HCT116 (cell line): ENCODE results near the gene UVRAG. TPM values are rescaled to one million over a fixed set of nuclear protein-coding genes. Genes with fewer than 3 reads are reported as not detected.

ENCODE experiments used
- ATAC-seq: fragments of 200-7000 bp; cut with Tn5 transposase; 2 replicates; pipeline ENCODE4 v1.9.1; 2020; ENCODE audit warnings: mild to moderate bottlenecking, moderate library complexity
- BruUV-seq: library from RNA; stranded (reverse); fragments of 400-500 nt; replicated peaks from 2 replicates; lab custom pipeline; 2021; lab: Mats Ljungman, UMichigan
- CTCF ChIA-PET: fragments of 300-600 bp; sonication (Branson Sonifier 250); formaldehyde crosslinking; loops from one replicate; lab custom pipeline; 2021; ENCODE audit warnings: antibody characterized with exemption; lab: Charles Lee
- POLR2A ChIA-PET: fragments of 300-600, 350-600 bp; sonication (Branson Sonifier 250); formaldehyde crosslinking; loops from one replicate; lab custom pipeline; 2021; ENCODE audit warnings: antibody characterized with exemption; lab: Charles Lee
- RAD21 ChIA-PET, 2 experiments: fragments of 300-600 bp; sonication (Branson Sonifier 250); formaldehyde crosslinking; loops; one replicate each; lab custom pipeline; 2023; ENCODE audit warnings: low total read pairs in 2 of 2; ENCODE audit not compliant: uncharacterized antibody in 2 of 2, unreplicated experiment in 2 of 2, low non-redundant PET in 1 of 2; lab: Charles Lee
- DNase-seq: peaks from one replicate; pipeline ENCODE4 v3.0.0-alpha.2; 2010; ENCODE audit warnings: low read depth, low spot score
- H2AFZ ChIP-seq: fragments of 200-600 bp; shearing (Covaris generic), sonication (generic); 2 replicates; pipeline ENCODE4 v1.6.1; 2017; ENCODE audit warnings: low read depth, mixed run types, mixed read lengths, antibody characterized with exemption, low read length; ENCODE audit not compliant: poor library complexity, severe bottlenecking
- H3K27ac ChIP-seq: 2 replicates; pipeline ENCODE4 v1.5.1; 2012; ENCODE audit warnings: low read depth, low read length
- H3K27me3 ChIP-seq: fragments of 200-600 bp; sonication (generic); 2 replicates; pipeline ENCODE4 v1.6.1; 2016; ENCODE audit warnings: mixed run types, low read length, mixed read lengths; ENCODE audit not compliant: insufficient read depth
- H3K36me3 ChIP-seq, 2 experiments: fragments of 200-500 bp in 1 of 2; fragments of 200-600 bp in 1 of 2; sonication (Bioruptor generic) in 1 of 2; sonication (generic) in 1 of 2; 2 replicates each; pipeline versions ENCODE4 v1.5.1 to v1.6.1; 2014 to 2016; ENCODE audit warnings: low read length in 2 of 2, inconsistent platforms in 1 of 2, mixed read lengths in 1 of 2, mixed run types in 1 of 2; ENCODE audit not compliant: insufficient read depth in 2 of 2, control insufficient read depth in 1 of 2
- H3K4me1 ChIP-seq, 2 experiments: fragments of 200-600 bp in 1 of 2; sonication (generic) in 1 of 2; 2 replicates each; pipeline versions ENCODE4 v1.5.1 to v1.6.1; 2012 to 2017; ENCODE audit warnings: low read length in 2 of 2, inconsistent platforms in 1 of 2, mild to moderate bottlenecking in 1 of 2, mixed read lengths in 1 of 2, mixed run types in 1 of 2, moderate library complexity in 1 of 2; ENCODE audit not compliant: insufficient read depth in 2 of 2, control insufficient read depth in 1 of 2
- H3K4me2 ChIP-seq: fragments of 200-600 bp; sonication (generic); 2 replicates; pipeline ENCODE4 v1.6.1; 2017; ENCODE audit warnings: mixed run types, low read length, mixed read lengths
- H3K4me3 ChIP-seq, 2 experiments: fragments of 200-600 bp in 1 of 2; sonication (generic) in 1 of 2; replicated peaks in 1 of 2; 2 replicates each; pipeline ENCODE4 v1.5.1; 2011 to 2016; ENCODE audit warnings: low read length in 2 of 2, control low read depth in 1 of 2, low read depth in 1 of 2, mild to moderate bottlenecking in 1 of 2, mixed read lengths in 1 of 2, mixed run types in 1 of 2
- H3K79me2 ChIP-seq: fragments of 200-600 bp; sonication (generic); 2 replicates; pipeline ENCODE4 v1.6.1; 2017; ENCODE audit warnings: mild to moderate bottlenecking, mixed run types, low read length, moderate library complexity, mixed read lengths; ENCODE audit not compliant: insufficient read depth
- H3K9ac ChIP-seq: fragments of 200-600 bp; sonication (generic); 2 replicates; pipeline ENCODE4 v1.6.1; 2016; ENCODE audit warnings: low read length, mixed read lengths
- H3K9me2 ChIP-seq: fragments of 200-600 bp; sonication (generic), shearing (Covaris generic); 2 replicates; pipeline ENCODE4 v1.6.1; 2017; ENCODE audit warnings: mixed run types, mild to moderate bottlenecking, moderate library complexity; ENCODE audit not compliant: insufficient read depth
- H3K9me3 ChIP-seq, 2 experiments: fragments of 200-500 bp in 1 of 2; fragments of 200-600 bp in 1 of 2; sonication (Bioruptor generic) in 1 of 2; sonication (generic) in 1 of 2; 2 replicates each; pipeline ENCODE4 v1.6.1; 2014 to 2017; ENCODE audit warnings: low read length in 2 of 2, mixed read lengths in 2 of 2, inconsistent platforms in 1 of 2, low read depth in 1 of 2, mild to moderate bottlenecking in 1 of 2, mixed run types in 1 of 2, moderate library complexity in 1 of 2; ENCODE audit not compliant: control insufficient read depth in 1 of 2, insufficient read depth in 1 of 2
- H4K20me1 ChIP-seq: fragments of 200-600 bp; sonication (generic), shearing (Covaris generic); 2 replicates; pipeline ENCODE4 v1.6.1; 2017; ENCODE audit warnings: mixed run types, mild to moderate bottlenecking, moderate library complexity; ENCODE audit not compliant: insufficient read depth
- CEBPB ChIP-seq: IDR thresholded peaks from 2 replicates; pipeline ENCODE4 v1.6.1; 2012; ENCODE audit warnings: low read depth
- CTCF ChIP-seq, 3 experiments: fragments of 200-600 bp in 1 of 3; sonication (generic) in 1 of 3; IDR thresholded peaks in 2 of 3; conservative IDR thresholded peaks in 1 of 3; 2 replicates each; pipeline ENCODE4 v1.5.1; 2012 to 2017; ENCODE audit warnings: low read depth in 2 of 3, low read length in 2 of 3, antibody characterized with exemption in 1 of 3, borderline replicate concordance in 1 of 3, control low read depth in 1 of 3, mild to moderate bottlenecking in 1 of 3, mixed read lengths in 1 of 3, mixed run types in 1 of 3, moderate library complexity in 1 of 3; ENCODE audit not compliant: insufficient read depth in 1 of 3
- EGR1 ChIP-seq: IDR thresholded peaks from 2 replicates; pipeline ENCODE4 v1.6.1; 2012; ENCODE audit warnings: low read depth
- EZH2 ChIP-seq: fragments of 200-600 bp; sonication (generic); IDR thresholded peaks from 2 replicates; pipeline ENCODE4 v1.6.1; 2017; ENCODE audit warnings: antibody characterized with exemption, mixed run types
- EZH2phosphoT487 ChIP-seq: fragments of 200-600 bp; IDR thresholded peaks from 2 replicates; pipeline ENCODE4 v1.6.1; 2018; ENCODE audit warnings: antibody characterized with exemption, borderline replicate concordance
- FOSL1 ChIP-seq: IDR thresholded peaks from 2 replicates; pipeline ENCODE4 v1.6.1; 2012; ENCODE audit warnings: low read depth
- JUND ChIP-seq: IDR thresholded peaks from 2 replicates; pipeline ENCODE4 v1.6.1; 2012
- MAX ChIP-seq: IDR thresholded peaks from 2 replicates; pipeline ENCODE4 v1.6.1; 2012
- POLR2A ChIP-seq: IDR thresholded peaks from 2 replicates; pipeline ENCODE4 v1.7.0; 2011; ENCODE audit warnings: borderline replicate concordance; ENCODE audit not compliant: insufficient read depth, insufficient read length; ENCODE audit errors: extremely low read depth
- POLR2AphosphoS5 ChIP-seq: IDR thresholded peaks from 2 replicates; pipeline ENCODE4 v1.6.1; 2011; ENCODE audit warnings: mild to moderate bottlenecking, low read depth, low read length, moderate library complexity
- RAD21 ChIP-seq: IDR thresholded peaks from 2 replicates; pipeline ENCODE4 v1.6.1; 2012; ENCODE audit warnings: low read depth, mild to moderate bottlenecking
- SP1 ChIP-seq: IDR thresholded peaks from 2 replicates; pipeline ENCODE4 v1.6.1; 2012; ENCODE audit warnings: low read depth
- SRF ChIP-seq: IDR thresholded peaks from 2 replicates; pipeline ENCODE4 v1.6.1; 2012; ENCODE audit warnings: low read depth
- TCF7L2 ChIP-seq: IDR thresholded peaks from 2 replicates; pipeline ENCODE4 v1.7.0; 2011; ENCODE audit warnings: borderline replicate concordance, inconsistent platforms; ENCODE audit not compliant: insufficient read depth, insufficient read length; ENCODE audit errors: extremely low read depth
- YY1 ChIP-seq: IDR thresholded peaks from 2 replicates; pipeline ENCODE4 v1.6.1; 2011; ENCODE audit warnings: low read length, low read depth, moderate library complexity, mild to moderate bottlenecking; ENCODE audit not compliant: insufficient replicate concordance; ENCODE audit errors: extremely low read depth
- ZBTB33 ChIP-seq: IDR thresholded peaks from 2 replicates; pipeline ENCODE4 v1.6.1; 2011; ENCODE audit warnings: mild to moderate bottlenecking, low read length, moderate library complexity; ENCODE audit not compliant: insufficient replicate concordance; ENCODE audit errors: extremely low read depth
- ZFX ChIP-seq: fragments of 450-650 bp; IDR thresholded peaks from 2 replicates; pipeline ENCODE4 v1.6.1; 2017
- ZNF274 ChIP-seq: fragments of 200-500 bp; sonication (Bioruptor generic); IDR thresholded peaks from 2 replicates; pipeline ENCODE4 v1.6.1; 2014; ENCODE audit warnings: mild to moderate bottlenecking, low read depth, low read length, inconsistent platforms
- intact Hi-C: fragments of 100-400 bp; cut with micrococcal nuclease; formaldehyde crosslinking; loops from 2 replicates; pipeline ENCODE4 v1.10.0; 2022
- total RNA-seq: library from RNA; stranded (reverse); gene quantifications from one replicate; pipeline ENCODE4 v1.2.1, GENCODE V29; 2021; ENCODE audit not compliant: unreplicated experiment
- TF ChIP-seq, protein P1 (sequence below): IDR thresholded peaks from 2 replicates; pipeline ENCODE4 v1.6.1; 2012; ENCODE audit warnings: low read depth
- TF ChIP-seq, protein P2 (sequence below): IDR thresholded peaks from 2 replicates; pipeline ENCODE4 v1.6.1; 2012

Gene UVRAG
- total RNA-seq, 1 experiment from 2014 or later, result 12.3 TPM

GRCh38 chr11:76153571-76153923 lies 338.5 kb downstream of the UVRAG start:
- Histone ChIP-seq H3K9me3 (no peaks in the 10 kb centered on the region), H3K27ac (no peak overlapping the region), H3K4me3 (no peak overlapping the region), H3K27me3 (no peaks in the 10 kb centered on the region), H3K36me3 (no peaks in the 10 kb centered on the region)
- ATAC-seq, result no peak
- no TSS peak for BruUV-seq
- no peak for DNase-seq
- ChIA-PET CTCF (no interaction called here), RAD21 (no interaction called here)
- no peak for TF ChIP-seq FOSL1
- no peak for TF ChIP-seq ZBTB33
- TF ChIP-seq SP1, result no peak
- no peak for TF ChIP-seq MAX
- TF ChIP-seq POLR2AphosphoS5, result no peak
- no peak for TF ChIP-seq YY1
- TF ChIP-seq, protein P1, sequence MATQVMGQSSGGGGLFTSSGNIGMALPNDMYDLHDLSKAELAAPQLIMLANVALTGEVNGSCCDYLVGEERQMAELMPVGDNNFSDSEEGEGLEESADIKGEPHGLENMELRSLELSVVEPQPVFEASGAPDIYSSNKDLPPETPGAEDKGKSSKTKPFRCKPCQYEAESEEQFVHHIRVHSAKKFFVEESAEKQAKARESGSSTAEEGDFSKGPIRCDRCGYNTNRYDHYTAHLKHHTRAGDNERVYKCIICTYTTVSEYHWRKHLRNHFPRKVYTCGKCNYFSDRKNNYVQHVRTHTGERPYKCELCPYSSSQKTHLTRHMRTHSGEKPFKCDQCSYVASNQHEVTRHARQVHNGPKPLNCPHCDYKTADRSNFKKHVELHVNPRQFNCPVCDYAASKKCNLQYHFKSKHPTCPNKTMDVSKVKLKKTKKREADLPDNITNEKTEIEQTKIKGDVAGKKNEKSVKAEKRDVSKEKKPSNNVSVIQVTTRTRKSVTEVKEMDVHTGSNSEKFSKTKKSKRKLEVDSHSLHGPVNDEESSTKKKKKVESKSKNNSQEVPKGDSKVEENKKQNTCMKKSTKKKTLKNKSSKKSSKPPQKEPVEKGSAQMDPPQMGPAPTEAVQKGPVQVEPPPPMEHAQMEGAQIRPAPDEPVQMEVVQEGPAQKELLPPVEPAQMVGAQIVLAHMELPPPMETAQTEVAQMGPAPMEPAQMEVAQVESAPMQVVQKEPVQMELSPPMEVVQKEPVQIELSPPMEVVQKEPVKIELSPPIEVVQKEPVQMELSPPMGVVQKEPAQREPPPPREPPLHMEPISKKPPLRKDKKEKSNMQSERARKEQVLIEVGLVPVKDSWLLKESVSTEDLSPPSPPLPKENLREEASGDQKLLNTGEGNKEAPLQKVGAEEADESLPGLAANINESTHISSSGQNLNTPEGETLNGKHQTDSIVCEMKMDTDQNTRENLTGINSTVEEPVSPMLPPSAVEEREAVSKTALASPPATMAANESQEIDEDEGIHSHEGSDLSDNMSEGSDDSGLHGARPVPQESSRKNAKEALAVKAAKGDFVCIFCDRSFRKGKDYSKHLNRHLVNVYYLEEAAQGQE, result no peak
- no peak for TF ChIP-seq ZFX
- no peak for TF ChIP-seq CEBPB
- TF ChIP-seq POLR2A, result no peak
- TF ChIP-seq TCF7L2, result no peak
- no peak for TF ChIP-seq EZH2
- no peak for TF ChIP-seq CTCF (IDR thresholded peaks at IDR 0.05 in 2 of 3, conservative IDR thresholded peaks at IDR 0.05 in 1 of 3; ENCODE audit: borderline replicate concordance in 1 of 3, insufficient read depth in 1 of 3, low read depth in 2 of 3, low read length in 2 of 3)
- TF ChIP-seq EZH2phosphoT487, result no peak
- no peak for TF ChIP-seq SRF
- TF ChIP-seq, protein P2, sequence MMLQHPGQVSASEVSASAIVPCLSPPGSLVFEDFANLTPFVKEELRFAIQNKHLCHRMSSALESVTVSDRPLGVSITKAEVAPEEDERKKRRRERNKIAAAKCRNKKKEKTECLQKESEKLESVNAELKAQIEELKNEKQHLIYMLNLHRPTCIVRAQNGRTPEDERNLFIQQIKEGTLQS, result no peak
- TF ChIP-seq EGR1, result no peak
- TF ChIP-seq ZNF274, result no peak
- TF ChIP-seq JUND, result no peak
- no peak for TF ChIP-seq RAD21
- TF ChIP-seq, all 23 proteins: peak for 0
- H3K9me2 ChIP-seq, result no peaks in the 10 kb centered on the region
- POLR2A ChIA-PET, result no interaction called here
- no peak overlapping the region for H3K4me2 ChIP-seq
- peaks cover 0 to 8% of the 10 kb centered on the region in 2 experiments; a peak in 2 of 4 replicates for H3K4me1 ChIP-seq
- H4K20me1 ChIP-seq, result no peaks in the 10 kb centered on the region
- no peak overlapping the region for H2AFZ ChIP-seq
- no peaks in the 10 kb centered on the region for H3K79me2 ChIP-seq
- intact Hi-C loops, result loop anchor here (2.0 kb wide), 1 partner anchor 351 kb away; no protein-coding TSS in a partner anchor
- H3K9ac ChIP-seq, result no peak overlapping the region
